HK-2 (cell line): ENCODE results near the gene PARP4.
"Not testable (repeated sequence)": the region's sequence is repeated elsewhere in the genome, so short reads cannot be mapped to it uniquely, and the experiment has no call there.

Experiments
- DNase-seq: peaks from one replicate; pipeline ENCODE4 v3.0.0-alpha.2; 2018; ENCODE audit not compliant: unreplicated experiment

PARP4 gene

GRCh38 chr13:24512197-24512907, at the start of gene PARP4:
Gene PARP4 (minus strand): TSS chr13:24512778. CDS start chr13:24503776, 9,002 bp downstream.
- DNase-seq = peak; percentile 69

GRCh38 chr13:24560579-24561187, 48.1 kb upstream of the PARP4 start:
- not testable (repeated sequence) for DNase-seq

- not testable (repeated sequence) for DNase-seq
Observed at GRCh38 chr13:24559431-24560218, 47.0 kb upstream of the PARP4 start.

GRCh38 chr13:24557081-24557480, 44.5 kb upstream of the PARP4 start:
- no peak for DNase-seq

DNA sequence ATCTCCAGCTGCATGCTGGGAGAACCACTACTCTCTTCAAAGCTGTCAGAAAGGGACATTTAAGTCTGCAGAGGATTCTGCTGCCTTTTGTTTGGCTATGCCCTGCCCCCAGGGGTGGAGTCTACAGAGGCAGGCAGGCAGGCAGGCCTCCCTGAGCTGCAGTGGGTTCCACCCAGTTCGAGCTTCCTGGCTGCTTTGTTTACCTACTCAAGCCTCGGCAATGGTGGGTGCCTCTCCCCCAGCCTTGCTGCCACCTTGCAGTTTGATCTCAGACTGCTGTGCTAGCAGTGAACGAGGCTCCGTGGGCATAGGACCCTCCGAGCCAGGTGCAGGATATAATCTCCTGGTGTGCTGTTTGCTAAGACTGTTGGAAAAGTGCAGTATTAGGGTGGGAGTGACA, 41.3 kb upstream of the PARP4 start:
- not testable (repeated sequence) for DNase-seq

- not testable (repeated sequence) for DNase-seq
Observed at GRCh38 chr13:24541476-24542352, 29.1 kb upstream of the PARP4 start.

DNA sequence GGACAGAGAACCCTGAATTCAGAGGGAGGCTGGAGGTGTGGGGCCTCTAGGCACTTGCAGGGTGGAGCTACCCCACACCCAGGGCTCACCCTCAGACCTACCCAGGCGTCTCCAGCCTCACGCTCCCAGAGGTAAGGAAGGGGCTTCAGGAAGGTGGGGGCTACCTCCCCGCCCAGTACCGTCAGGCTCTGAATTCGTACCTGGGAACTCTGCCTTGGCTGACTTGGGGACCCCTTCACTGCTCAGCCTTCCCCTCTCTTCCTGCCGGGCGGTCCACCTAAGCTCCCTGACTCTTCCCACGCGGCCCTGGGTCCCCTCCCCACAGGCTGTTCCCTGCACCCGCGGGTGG, 28.5 kb upstream of the PARP4 start:
- no peak for DNase-seq

GRCh38 chr13:24540236-24541126, 27.9 kb upstream of the PARP4 start:
- no peak for DNase-seq

DNA sequence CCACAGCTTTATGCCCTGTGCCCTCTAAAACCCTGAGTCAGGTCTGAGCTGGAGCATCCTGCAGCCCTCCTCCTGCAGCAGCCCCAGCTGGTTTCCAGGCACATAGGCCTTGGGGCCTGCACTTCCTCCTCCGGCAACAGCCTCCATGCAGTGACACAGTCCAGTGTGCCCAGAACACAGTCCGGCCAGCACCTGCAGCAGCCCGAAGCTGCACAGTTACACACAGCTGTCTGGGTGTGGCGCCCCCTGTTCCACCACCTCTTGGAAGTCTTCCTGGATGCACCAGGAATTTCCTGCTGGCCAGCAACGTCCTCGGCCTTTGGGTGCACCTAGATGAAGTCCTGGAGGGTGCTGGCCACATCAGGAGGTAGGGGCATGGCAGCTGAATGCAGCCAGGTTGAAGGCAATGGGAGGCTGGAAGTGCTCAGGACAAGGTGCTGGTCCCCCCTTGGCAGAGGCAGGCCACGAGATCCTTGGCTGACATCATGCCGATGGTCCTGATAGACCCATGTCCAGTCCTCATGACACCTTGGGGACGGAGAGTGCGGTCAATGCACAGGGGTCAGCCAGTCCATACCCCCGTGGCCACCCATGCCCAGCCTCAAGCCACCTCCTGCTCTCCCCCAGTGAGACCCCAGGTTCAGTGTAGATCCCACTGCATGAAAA, 27.1 kb upstream of the PARP4 start:
- DNase-seq = no peak

DNA sequence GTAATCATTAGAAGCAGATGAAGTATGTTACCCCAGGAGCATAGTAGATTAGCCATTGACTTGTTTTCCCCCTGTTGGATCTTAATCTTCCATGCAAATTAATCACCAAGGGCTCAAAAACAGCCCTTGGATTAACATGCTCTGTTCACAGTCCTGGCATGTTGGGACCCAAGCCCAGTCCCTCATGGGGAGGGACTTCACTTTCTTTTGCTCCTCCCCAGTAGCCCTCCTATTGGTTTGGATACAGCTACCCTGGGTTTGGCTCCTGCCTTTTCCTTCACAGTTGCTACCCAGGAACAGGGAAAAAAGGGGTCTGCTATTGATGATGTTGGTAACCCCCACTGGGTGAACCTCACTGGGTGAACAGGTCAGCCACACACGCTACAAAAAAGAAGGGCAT, 16.9 kb upstream of the PARP4 start:
- DNase-seq = no peak

- DNase-seq = no peak
Observed at GRCh38 chr13:24528816-24529398, 16.3 kb upstream of the PARP4 start.

- no peak for DNase-seq
Observed at GRCh38 chr13:24527266-24527775, 14.7 kb upstream of the PARP4 start.

DNA sequence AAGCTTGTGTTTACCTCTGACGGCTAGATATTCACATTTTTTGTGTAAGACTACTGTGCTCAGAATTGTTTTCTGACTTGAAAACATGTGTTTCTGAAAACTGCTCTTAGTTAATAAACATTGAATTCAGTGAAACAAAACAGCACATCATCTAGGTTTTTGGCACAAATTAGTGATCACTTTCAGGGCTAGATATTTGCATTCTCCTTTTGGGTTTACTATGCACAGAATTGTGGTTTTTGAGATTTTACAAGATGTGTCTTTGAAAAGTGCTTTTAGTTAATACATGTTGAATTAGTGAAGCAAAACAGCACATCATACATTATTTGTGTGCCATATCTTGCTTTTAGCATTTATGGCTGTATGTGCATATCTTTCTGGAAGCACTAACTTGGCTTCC, 8.2 kb upstream of the PARP4 start:
- no peak for DNase-seq

GRCh38 chr13:24516919-24517318, 4.3 kb upstream of the PARP4 start:
- no peak for DNase-seq

DNA sequence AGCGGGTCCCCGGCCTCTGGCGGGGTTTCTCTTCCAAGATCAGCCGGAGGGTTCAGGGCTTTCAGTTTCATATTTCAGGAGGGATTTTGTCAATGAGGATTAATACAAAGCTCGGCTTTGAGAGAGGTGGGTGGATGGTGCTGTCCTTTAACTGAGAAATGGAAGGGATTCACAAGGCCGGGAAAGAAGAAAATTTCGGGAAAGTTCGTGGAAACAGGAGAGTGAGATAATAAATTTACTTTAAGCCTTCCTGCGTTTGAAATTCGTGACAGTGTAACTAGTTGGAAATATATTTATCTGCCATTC, 283 bp upstream of the PARP4 start:
- DNase-seq = no peak

DNA sequence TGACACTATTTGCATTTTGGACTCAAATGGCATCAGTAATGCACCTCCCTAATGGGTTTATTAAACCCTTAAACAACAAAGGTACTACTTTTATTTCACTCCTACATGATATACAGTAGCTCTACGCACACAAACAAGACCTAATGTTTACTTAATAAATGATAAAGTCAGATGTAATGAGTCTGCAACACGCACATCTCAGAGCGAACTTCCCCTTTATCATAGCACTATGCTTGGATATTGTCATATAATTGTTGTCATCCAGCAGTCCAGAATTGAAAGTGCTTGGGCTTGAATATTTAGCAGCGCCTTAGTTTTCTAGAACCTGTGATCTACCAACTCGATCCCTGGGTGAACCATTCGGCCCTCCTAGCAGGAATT, 772 bp downstream of the PARP4 start:
- DNase-seq = no peak

DNA sequence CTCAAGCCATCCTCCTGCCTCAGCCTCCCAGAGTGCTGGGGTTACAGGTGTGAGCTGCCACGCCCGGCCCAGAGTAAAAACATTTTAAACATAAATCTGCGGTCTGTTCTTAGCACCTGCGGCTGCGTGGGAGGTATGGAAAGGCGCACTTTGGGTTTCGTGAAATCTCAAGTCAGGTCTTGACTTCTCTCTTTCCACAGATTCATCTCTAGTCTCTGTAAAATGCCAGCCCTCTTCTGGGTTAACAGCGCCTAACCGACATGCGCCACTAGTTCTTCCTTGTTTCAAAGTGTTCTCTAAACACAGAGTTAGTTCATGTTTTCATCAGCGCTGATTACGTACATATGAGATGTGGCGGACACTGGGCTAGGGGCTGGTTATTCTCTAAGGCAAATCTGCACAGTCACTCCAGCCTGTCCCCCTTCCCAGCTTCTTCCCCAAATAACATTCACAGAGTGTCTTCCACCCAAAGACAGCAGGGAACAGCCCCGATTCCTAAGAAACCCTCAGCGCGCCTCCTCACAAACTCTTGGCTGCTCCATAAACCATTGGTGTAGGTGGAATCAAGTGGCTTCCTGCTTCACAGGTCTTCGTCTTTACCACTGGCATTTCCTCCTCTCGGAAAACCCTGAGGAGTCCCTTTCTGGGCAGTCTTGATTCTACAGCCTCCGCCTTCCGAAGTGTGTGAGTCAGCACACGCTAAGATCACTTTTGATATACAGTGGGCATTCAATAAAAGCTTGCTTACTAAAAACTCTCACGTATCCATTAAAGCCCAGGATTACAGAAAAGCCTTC, 1.4 kb downstream of the PARP4 start:
- peak; percentile 63 for DNase-seq

- DNase-seq = no peak
Observed at GRCh38 chr13:24506698-24507335, 5.8 kb downstream of the PARP4 start.

GRCh38 chr13:24506283-24506682, 6.3 kb downstream of the PARP4 start:
- not testable (repeated sequence) for DNase-seq
